ENCODE results near the gene SFXN3. TPM values are rescaled to one million over a fixed set of nuclear protein-coding genes. Genes with fewer than 3 reads are reported as not detected.

Gene SFXN3
- polyA plus RNA-seq, 1 experiment = 125 TPM

DNA sequence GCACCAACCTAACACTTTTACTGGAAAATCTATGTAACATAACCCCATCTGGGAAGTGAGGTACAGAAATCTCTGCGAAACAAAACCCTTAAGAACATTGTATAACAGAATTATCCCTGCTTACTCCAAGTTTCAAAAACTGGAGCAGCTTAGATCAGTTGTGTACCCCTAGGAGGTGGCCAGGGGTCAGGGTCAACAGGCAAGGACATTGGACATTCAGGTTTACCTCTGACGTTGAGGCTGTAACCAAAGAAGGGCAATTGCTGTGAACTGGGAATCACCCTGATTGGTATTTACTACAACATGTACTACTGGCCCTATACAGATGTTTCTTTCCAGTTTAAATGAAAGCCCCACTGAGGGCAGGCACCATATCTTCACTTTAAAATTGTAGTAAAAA is 13.1 kb downstream of the SFXN3 start:
- POLR2A ChIA-PET = interaction anchor here (0.6 to 1.0 kb wide), 2 partner anchors 12 to 98 kb away, joined by 3 read pairs; no protein-coding TSS in a partner anchor
- CTCF ChIA-PET = interaction anchor here (1.3 to 27.0 kb wide), 8 partner anchors 13 to 98 kb away, joined by 3 to 676 read pairs (median 10); partner anchors contain the start of genes KAZALD1, PDZD7 and SFXN3
- no peak for DNase-seq (ENCODE audit: low read depth)
- TF ChIP-seq, protein P1, sequence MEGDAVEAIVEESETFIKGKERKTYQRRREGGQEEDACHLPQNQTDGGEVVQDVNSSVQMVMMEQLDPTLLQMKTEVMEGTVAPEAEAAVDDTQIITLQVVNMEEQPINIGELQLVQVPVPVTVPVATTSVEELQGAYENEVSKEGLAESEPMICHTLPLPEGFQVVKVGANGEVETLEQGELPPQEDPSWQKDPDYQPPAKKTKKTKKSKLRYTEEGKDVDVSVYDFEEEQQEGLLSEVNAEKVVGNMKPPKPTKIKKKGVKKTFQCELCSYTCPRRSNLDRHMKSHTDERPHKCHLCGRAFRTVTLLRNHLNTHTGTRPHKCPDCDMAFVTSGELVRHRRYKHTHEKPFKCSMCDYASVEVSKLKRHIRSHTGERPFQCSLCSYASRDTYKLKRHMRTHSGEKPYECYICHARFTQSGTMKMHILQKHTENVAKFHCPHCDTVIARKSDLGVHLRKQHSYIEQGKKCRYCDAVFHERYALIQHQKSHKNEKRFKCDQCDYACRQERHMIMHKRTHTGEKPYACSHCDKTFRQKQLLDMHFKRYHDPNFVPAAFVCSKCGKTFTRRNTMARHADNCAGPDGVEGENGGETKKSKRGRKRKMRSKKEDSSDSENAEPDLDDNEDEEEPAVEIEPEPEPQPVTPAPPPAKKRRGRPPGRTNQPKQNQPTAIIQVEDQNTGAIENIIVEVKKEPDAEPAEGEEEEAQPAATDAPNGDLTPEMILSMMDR (IDR thresholded peaks at IDR 0.05; ENCODE audit: insufficient read depth, low read depth, low read length) = no peak
- Histone ChIP-seq H3K27me3 (ENCODE audit: control insufficient read depth, insufficient read depth, low read length) (peaks cover 9% of the 10 kb centered on the region), H3K4me3 (ENCODE audit: low read depth, low read length) (no peak overlapping the region), H3K36me3 (ENCODE audit: control insufficient read depth, insufficient read depth, low read length) (peaks cover 9% of the 10 kb centered on the region)

GRCh38 chr10:101046332-101047238 is 15.6 kb downstream of the SFXN3 start:
- ChIA-PET CTCF (interaction anchor here (0.6 to 27.0 kb wide), 10 partner anchors 10 to 556 kb away, joined by 3 to 676 read pairs (median 4); partner anchors contain the start of gene KAZALD1), POLR2A (no interaction called here)
- TF ChIP-seq, protein P1 (IDR thresholded peaks at IDR 0.05; ENCODE audit: insufficient read depth, low read depth, low read length) = no peak

DNA sequence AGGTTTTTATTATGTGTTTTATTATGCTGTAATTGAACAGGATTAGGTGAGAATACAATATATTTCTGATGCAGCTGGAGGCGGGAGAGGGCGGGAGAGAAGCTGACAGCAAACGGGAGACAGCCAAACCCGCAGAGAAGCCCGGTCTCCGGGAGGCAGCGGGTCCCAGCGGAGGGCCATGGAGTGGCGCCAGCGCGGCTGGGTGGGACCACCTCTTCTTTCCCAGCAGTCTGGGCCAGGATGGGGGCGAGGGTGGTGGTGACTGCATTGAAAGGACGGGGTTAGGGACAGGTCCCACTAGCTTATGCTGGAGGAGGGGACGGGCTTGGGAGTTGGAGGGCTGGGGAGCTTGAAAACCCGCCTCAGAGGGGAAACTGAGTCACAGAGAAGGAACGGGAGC is 16.2 kb downstream of the SFXN3 start:
- DNase-seq (ENCODE audit: low read depth) = no peak
- TF ChIP-seq, protein P1 (IDR thresholded peaks at IDR 0.05; ENCODE audit: insufficient read depth, low read depth, low read length) = no peak
- POLR2A ChIA-PET = no interaction called here
- Histone ChIP-seq H3K27me3 (ENCODE audit: control insufficient read depth, insufficient read depth, low read length) (peaks cover 12% of the 10 kb centered on the region), H3K36me3 (ENCODE audit: control insufficient read depth, insufficient read depth, low read length) (no peaks in the 10 kb centered on the region), H3K4me3 (ENCODE audit: low read depth, low read length) (no peak overlapping the region)
- CTCF ChIA-PET = interaction anchor here (0.6 to 27.0 kb wide), 9 partner anchors 13 to 556 kb away, joined by 3 to 676 read pairs (median 4); partner anchors contain the start of gene KAZALD1

More at GRCh38 chr10:101046332-101047238, 15.6 kb downstream of the SFXN3 start:
- Histone ChIP-seq H3K36me3 (ENCODE audit: control insufficient read depth, insufficient read depth, low read length) (no peaks in the 10 kb centered on the region), H3K4me3 (ENCODE audit: low read depth, low read length) (no peak overlapping the region), H3K27me3 (ENCODE audit: control insufficient read depth, insufficient read depth, low read length) (peaks cover 12% of the 10 kb centered on the region)
- DNase-seq (ENCODE audit: low read depth) = no peak

GRCh38 chr10:101047961-101048892 is 17.2 kb downstream of the SFXN3 start:
- Histone ChIP-seq H3K4me3 (ENCODE audit: low read depth, low read length) (no peak overlapping the region), H3K36me3 (ENCODE audit: control insufficient read depth, insufficient read depth, low read length) (no peaks in the 10 kb centered on the region), H3K27me3 (ENCODE audit: control insufficient read depth, insufficient read depth, low read length) (peaks cover 12% of the 10 kb centered on the region)
- DNase-seq (ENCODE audit: low read depth) = no peak
- TF ChIP-seq, protein P1 (IDR thresholded peaks at IDR 0.05; ENCODE audit: insufficient read depth, low read depth, low read length) = no peak
- ChIA-PET POLR2A (no interaction called here), CTCF (interaction anchor here (0.6 to 27.0 kb wide), 3 partner anchors 14 to 108 kb away, joined by 3 to 676 read pairs (median 5); partner anchors contain the start of gene KAZALD1)

Measured in BJ (cell line).